Glomerular endothelial cell (primary cell): ENCODE measurements around the gene SYT11. TPM values are rescaled to one million over a fixed set of nuclear protein-coding genes. Genes with fewer than 3 reads are reported as not detected.

Source experiments
- DNase-seq: peaks from one replicate; pipeline ENCODE4 v3.0.0-alpha.2; 2011; ENCODE audit warnings: low read depth, low spot score; ENCODE audit errors: extremely low read depth
- total RNA-seq: library from RNA; depleted of rRNA; stranded (reverse); fragments of >200 nt; gene quantifications from 2 replicates; pipeline ENCODE4 v1.2.3, GENCODE V29; 2015

The SYT11 gene
- total RNA-seq, 1 donor from 2014 or later: 31.2 TPM

GRCh38 chr1:155933591-155934096 lies 74.3 kb downstream of the SYT11 start:
- no peak for DNase-seq

GRCh38 chr1:155934097-155934935 lies 74.9 kb downstream of the SYT11 start, which contains the start of gene KHDC4:
Gene KHDC4 (minus strand): TSS chr1:155934413. CDS start chr1:155934373, 40 bp downstream.
- DNase-seq: peak; percentile 97

Other genes with a start within 250 kb of the SYT11 start
- gene MSTO1, start 249.3 kb upstream of the SYT11 start, total RNA-seq: 11.0 and 15.9 TPM in 2 replicates
- gene YY1AP1, start 170.8 kb upstream of the SYT11 start, total RNA-seq: 19.8 and 42.1 TPM in 2 replicates
- 136 and 142 TPM in 2 replicates for gene DAP3, start 170.5 kb upstream of the SYT11 start, total RNA-seq
- gene GON4L, start 2.4 kb upstream of the SYT11 start, total RNA-seq: 28.0 and 34.2 TPM in 2 replicates
- 53.6 and 60.8 TPM in 2 replicates for gene RIT1, start 51.8 kb downstream of the SYT11 start, total RNA-seq
- gene KHDC4, start 74.8 kb downstream of the SYT11 start, total RNA-seq: 24.5 and 34.8 TPM in 2 replicates
- not detected in 2 replicates for gene RXFP4, start 82.1 kb downstream of the SYT11 start, total RNA-seq
- gene ARHGEF2, start 119.0 kb downstream of the SYT11 start, total RNA-seq: 92.3 and 105 TPM in 2 replicates
- gene SSR2, start 161.4 kb downstream of the SYT11 start, total RNA-seq: 464 and 497 TPM in 2 replicates
- 31.0 and 34.0 TPM in 2 replicates for gene UBQLN4, start 194.2 kb downstream of the SYT11 start, total RNA-seq
- 96.2 and 113 TPM in 2 replicates for gene LAMTOR2, start 195.2 kb downstream of the SYT11 start, total RNA-seq
- not detected in 2 replicates for gene RAB25, start 201.6 kb downstream of the SYT11 start, total RNA-seq
- 10.5 and 11.6 TPM in 2 replicates for gene MEX3A, start 222.9 kb downstream of the SYT11 start, total RNA-seq